Dedifferentiated amniotic fluid mesenchymal stem cell (primary cell): ENCODE results near the gene MAB21L1.

Experiments
- DNase-seq: peaks from one replicate; pipeline ENCODE4 v3.0.0-alpha.2; 2016; ENCODE audit errors: extremely low spot score

Gene MAB21L1

DNA sequence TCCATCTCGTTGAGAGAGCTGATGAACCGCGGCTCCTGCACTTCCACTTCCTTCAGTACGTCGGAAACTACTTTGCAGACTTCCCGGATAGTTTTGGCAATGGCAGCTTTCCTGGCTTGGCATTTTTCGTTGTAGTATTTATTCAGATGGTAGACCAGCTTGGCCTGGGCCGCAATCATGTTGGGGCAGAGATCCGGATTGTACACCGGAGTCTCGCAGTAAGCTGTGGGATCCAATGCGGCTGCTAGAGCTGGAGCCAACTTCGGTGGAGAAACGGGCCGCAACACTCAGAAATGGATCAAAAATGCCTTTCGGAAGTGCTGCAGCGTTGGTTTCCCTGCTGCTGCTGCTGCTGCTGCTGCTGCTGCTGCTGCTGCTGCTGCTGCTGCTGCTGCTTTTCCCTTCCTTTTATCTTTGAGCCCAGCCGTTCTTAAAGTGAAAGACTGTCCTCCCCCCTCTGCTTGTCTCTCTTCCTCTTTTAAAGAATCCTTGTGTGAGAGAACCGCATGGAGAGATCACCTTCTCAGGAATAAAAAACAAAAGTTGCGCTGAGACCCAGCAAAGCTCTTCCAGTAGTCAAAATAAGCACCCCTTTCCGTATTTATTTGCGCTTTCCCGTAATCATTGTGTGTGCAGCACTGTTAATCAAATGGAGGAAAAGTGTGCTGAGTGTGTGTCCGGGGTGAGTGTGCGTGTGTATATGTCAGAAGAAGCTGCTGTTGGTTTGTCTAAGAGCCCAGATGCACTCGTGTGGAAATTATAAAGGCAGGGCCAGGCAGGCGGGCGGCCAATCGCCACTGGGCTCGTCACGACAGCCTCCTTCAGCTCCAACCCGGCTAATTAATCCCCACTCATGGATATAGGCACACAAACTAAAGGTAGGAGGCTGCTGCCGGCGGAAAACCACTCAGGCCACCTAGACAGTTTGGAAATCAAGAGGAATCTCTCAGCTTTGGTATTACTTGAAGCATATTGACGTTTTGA lies at the start of gene MAB21L1:
Gene MAB21L1, minus strand, starts transcription at position 730 of the 984 bp plus-strand sequence. Its CDS starts 551 bp downstream, at position 179.
- DNase-seq = peak; percentile 91

DNA sequence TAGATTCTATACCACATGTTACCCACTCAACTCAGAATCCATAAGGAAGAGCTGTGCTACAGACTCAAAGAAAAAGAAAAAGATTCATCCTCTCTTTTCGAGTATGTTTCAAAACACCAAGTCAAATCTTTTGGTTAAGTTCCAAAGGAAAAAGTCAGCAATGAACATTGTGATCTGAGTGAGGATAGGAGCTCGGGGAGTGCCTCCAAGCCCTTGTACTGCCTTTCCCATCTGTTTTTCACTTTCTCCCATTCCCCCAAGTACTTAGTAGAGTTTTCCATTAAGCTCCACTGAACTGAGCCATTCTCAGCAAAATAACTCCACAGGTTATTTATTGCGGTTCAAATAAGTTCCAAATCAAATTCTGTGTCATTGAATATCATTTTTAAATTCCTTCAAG lies 47.7 kb upstream of the MAB21L1 start:
- no peak for DNase-seq

DNA sequence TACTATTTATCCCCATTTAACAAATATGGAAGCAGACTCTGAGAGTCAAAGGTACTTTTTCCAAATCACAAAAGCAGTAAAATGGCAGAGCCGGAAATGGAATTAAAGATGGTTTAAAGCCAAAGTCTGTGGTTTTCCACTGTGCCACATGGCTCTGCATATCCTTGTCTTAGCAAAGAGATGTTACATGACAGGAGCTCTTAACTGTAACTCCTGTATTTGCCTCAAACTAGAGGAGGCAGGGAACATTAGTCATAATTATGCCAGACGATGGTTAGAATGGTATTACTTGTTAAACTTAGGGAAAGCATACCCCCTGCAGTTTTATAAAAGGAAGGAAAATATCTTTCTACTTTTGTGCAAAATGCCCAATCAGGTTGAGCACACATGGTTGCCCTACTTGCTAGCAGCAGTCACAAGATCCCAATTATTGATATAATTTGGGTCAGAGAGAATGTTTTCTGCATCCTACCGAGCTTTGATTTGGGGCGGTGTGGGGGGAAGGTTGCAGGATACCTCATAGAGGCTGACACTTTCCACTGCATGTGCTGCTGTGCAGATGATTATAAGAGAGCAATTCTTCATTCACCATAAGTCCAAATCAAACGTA lies 42.0 kb upstream of the MAB21L1 start:
- no peak for DNase-seq

DNA sequence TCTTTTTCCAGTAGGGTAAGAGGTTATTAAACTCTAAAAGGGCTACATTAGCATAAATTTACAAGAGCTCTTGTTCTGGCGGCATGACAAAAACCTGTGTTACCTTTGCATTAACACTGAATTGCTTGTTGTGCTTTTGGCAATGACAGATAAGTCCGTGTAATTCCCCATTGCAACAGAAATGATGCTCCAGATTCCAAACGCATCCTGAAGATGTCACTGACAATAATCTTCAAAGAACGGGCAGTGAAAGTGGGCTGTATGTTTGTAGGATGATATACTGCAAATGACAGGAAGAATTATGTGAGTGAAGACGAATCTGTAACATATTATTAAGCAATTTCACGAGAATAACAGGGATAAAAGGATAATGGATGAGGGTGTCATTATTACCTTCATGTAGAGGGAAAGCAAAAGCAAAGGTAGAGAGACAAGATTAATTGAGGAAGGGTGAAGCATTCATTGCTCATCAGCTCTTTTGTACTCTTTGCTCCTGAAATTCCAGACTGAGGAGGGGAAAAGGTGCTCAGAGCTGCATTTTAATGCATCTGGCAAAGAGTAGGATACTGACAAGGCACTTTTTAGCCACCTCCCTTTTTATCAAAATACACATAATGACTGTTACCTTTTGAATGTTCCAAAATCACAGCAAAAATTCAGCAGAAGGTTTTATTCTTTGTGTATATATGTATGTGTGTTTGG lies 38.5 kb upstream of the MAB21L1 start:
- no peak for DNase-seq

DNA sequence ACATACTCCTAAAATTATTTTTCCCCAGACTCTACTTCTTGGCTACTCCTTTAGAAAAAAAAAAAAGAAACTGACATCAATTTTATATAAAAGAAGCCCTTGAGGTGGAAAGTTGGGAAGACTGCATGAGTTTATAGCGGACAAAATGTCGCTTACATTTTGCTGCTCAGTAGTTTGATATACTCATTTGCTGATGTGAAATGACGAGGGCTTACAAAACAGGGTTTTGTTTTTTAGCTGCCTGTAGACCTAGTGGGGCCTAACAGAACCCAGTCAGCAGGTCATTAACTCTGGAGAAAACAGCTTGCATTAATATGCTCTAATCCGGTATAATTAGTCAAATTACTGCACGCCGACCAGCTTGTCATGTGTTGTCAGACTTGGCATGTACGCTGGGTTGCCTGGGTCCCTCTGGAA lies 37.6 kb upstream of the MAB21L1 start:
- no peak for DNase-seq

DNA sequence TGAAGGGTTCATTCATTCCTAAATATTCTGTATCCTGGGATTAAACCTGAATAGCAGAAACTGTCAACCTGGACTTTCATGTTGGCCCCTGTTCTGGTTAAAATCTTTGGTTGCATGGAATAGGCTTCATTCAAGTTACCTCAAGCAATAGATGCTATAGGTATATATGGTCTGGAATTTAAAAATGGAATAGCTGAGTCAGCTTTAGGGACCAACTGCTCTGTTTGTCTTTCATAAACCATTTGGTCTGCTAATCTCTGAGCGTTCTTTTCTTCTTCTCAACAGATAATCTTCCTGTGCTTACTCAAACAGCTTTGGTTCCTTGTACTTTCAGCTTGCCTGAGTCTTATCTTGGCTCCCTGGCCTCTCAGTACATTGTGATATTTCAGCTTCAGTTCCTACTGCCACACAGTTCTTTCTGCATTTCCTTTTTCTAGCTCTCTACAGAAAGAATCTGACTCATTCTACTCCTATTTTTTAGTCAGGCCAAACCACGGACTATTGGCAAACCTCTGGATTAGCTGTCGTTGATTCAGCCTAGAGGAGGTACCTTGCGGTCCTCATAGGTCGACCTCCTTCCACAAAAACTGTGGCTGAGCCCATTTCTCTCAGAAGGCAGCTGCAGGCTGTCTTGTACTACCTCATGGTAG lies 35.9 kb upstream of the MAB21L1 start:
- peak; percentile 81 for DNase-seq

DNA sequence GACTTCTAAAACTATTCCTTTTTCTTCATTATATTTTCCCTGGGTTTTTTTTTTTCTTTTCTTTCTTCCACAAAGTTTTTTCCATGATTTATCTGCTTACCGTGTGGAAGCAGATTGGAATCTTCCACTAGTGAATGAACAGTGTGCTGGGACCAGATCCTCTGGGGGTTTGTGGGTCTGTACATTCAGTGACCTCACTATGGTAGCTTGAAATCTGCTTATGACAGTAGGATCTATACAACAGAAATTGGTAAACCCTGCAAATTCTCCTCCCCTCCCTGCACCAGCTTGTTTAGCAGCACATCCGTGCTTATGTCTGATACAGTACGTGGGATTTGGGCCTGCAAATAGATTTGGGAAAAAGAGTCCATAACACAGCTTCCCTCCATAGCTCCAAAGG lies 26.0 kb upstream of the MAB21L1 start:
- no peak for DNase-seq

DNA sequence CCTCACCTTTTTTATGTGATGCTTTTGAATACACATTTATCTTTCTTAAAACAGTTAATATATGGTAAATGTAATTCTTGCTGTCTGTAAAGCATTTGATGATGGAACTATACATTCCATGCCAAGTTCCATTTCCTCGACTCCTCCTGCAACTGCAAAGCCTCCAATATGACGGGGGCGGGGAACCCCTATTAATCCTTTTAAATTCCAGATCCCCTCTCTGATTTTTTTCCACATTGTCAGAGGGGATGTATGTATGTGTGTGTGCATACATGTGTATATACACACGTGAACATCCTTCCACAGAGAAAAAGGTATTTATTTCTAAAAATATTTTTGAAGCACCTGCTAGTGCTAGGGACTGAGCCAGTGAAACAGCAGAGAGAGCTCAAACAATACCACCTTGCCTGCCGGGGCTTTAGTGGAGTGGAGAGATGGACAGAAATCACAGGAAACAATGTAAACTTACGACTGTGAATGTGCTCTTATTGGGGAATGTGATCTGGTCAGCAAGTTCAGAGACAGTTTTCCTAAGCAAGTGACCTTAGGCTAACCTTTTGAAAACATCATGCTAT lies 25.3 kb upstream of the MAB21L1 start:
- no peak for DNase-seq

DNA sequence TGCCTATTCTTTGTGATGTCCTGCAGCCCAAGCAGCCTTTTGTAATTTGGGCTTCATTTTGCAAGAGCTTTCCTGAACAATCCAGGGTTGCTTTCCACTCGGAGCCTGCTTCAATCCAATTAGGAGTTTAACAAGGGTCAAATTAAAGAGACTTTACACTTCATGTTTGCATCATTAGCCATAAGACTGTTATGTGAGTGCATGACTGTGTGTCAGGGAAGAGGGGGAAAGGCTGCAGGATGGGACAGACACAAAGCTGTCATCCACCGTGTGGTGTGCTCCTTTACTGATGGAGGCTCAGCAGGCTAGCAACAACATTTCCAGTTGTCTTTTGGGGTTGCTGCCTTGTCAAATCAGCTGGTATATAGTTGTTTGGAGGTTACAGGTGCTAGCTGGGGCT lies 23.7 kb upstream of the MAB21L1 start:
- DNase-seq = no peak

DNA sequence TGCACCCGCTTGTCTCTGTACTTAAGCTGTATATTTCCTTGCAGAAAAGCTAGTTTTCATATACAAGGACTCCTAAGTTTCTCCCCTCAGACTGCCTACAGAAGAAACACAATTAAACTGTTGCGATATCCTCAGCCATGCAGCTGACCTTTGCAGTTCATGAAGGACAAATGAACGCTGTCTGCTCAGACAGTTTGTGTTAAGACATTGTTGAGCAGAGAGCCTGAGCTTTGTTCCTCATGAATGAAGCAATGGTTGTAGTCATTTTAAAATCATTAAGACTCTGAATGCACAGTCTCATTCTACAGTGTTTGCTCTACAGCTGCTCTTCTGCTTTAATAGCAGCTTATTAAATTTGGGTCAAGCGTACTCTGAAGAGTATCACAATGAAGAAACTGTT lies 23.2 kb upstream of the MAB21L1 start:
- no peak for DNase-seq

DNA sequence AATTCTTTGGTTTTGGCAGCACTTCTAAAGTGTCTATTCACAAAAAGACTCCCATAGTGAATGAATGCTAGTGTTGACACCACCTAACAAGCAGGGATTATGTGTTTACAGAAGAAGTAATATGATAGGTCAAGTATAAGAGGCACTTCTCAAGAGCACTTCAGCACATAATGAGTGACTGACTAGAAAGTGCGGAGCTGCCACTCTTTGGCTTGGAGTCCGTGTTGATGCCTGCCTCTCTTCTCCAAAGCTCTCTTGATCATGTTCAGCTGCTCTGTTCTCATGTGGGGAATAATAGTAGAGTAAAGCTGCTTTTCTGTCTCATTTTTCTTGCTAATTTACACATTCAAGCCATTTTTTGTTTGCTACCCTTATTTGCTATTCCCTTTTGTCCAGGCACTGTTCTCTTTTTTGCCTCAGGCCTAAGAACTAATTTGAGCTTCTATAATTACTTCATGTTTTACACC lies 22.7 kb upstream of the MAB21L1 start:
- DNase-seq = no peak

DNA sequence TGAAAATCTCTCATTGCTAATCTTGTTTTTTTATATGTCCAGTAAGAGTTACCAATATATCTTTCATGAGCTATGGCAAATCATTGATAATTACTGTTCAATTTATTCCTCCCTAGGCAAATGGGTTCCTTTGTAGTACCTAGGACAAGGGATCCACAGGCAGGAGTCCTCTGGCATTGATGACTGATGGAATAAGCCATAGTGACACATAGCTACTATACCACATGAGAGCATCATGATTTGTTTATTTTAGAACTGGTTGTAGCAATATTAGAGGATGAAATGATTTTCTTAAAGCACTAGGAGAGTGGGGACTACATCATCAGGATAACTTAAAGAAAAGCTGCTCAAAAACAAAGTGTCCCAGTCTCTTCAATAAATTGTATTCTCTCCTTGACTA lies 21.7 kb upstream of the MAB21L1 start:
- no peak for DNase-seq

DNA sequence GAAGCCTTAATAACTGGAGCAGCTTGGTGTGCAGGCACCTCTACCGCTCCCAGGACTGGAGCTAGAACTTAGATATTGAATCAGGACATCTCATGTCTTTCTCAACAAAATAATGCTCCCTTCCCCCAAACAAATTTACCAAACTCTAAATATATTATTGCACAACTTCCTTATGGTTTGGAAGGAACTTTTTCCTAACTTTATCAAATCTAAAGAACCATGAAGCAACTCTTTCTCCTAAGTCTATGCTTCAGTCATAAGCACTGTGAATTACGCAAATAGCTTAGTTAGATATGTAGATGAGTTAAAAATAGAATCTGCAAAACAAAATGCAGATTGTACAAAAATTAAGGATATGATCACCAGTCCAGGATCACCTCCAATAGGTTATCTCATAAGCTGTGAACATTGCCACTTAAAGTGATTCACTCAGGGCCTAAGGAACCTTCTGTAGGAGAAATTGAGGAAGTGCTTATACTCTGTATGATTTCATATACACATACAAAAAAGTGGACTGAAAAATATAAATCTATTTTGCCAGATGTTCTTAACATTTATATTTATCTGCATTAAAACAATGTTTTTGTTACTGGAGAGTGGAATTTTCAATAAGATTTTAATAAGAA lies 20.4 kb upstream of the MAB21L1 start:
- DNase-seq = no peak

DNA sequence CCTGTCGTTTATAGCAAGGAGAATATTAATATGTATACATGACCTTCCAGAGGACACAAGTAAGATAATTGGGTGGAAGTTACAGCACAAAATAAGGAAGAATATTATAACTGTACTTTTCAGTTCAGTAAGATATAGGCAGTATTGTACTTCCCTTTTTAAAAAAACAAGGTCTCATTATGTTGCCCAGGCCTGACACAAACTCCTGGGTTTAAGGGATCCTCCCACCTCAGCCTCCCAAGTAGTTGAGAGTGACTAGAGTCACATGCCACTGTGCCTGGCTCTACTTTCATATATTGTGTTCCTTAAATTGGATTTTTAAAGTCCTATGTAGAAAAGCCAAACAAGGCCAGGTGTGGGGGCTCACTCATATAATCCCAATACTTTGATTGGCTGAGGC lies 19.5 kb upstream of the MAB21L1 start:
- no peak for DNase-seq

DNA sequence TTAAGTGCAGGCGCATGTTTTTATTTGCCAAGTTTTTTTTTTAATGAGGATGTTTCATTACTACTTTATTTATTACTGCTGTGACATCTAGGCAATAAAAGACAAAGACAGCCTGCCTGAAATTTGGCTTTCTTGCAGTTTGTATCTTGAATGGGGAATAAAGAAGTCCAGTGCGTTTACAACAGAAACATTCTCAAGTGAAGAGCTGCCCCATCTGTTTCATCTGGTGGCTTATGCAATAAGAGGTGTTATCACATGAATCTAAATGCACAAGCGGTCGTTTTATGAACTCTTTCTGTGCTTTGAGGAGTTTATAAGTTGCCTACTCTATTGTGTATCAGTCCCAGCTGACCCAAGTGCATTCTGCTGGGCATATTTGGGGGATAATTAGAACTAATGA lies 12.6 kb upstream of the MAB21L1 start:
- no peak for DNase-seq

DNA sequence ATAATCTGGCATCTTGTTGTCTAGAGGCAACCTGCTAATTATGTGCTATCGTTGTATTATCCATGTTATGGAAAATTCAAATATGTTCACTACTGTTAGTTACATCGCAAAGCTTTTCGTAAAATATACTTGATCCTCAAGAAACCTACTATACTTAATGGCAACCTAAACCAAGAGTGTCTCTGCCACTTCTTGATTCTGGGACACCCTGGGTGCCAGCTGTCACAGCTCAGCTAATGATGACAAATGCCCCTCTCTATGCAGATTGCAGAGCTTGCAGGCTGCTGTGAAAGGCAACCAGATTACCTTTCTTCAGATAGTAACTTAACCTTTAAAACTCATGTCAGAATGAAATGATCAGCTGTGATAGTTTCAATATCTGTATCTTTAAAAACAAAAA lies 8.9 kb upstream of the MAB21L1 start:
- no peak for DNase-seq

DNA sequence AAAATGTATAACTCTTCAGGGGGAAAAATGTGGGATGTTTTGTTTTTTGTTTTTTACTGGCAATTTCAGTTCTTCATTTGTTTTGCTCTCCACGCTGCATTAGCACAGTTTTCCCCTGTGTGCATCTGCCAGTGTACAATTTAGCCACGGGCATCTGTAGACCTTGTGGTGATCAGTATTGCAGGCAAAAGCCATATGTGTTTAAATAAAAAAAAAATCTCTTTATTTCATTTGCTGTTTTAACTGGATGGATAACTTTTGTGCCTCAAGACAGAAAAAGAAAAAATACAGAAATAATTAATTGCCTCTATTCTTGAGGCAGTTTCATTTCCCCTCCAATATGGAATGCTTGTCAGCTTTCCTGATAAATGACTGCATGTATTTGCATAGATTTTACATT lies 7.9 kb upstream of the MAB21L1 start:
- DNase-seq = no peak

DNA sequence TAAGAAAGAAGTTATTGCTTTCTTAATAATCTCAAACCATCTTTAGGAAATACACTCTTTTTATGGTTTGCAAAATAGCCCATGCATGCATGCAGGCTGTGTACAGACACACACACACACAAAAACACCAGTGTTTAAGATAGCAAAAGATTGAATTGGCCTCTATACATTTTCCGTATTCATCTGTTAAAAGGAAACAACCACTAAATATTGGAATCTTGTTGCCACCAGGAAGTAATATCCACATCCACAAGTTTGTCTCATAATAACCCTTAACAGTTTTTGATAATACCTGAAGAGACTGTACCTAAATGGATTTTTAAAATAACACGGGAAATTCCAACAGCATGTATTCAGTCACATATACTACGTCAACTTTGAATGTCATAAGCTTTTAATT lies 7.3 kb upstream of the MAB21L1 start:
- no peak for DNase-seq

DNA sequence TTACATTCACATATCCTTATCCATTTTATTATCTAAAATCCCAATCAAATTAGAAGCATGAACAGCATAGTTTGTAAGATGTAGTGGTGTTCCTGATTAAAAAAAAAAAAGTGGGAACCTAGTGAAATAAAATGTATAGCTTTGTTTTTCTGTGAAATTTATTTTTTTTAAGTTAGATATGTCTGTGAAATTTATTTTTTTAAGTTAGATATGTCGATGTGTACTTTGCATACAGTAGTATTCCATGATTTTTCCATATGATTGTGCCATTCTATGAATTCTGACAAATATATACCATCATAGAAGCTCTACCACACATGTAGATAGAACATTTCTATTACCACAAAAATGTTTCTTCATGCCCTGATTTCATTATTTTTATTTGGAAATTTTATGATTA lies 6.0 kb upstream of the MAB21L1 start:
- DNase-seq = no peak

DNA sequence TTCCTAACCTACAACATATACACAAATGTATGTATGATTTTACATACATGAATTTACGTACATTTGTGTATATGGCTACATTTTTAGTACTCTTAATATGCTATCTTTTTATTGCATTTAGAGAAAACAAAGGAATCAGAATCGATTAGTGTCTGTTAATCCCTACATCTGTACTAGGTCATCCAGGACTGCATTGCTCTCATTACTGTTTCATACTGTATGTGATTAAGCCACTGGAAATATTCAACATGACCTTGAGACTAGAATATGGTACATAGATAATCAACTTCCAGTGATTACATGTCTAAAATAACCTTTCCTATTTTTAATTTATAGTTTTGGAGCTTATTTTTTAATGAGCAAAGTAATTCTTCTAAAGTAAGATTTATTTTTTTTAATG lies 5.3 kb upstream of the MAB21L1 start:
- no peak for DNase-seq

DNA sequence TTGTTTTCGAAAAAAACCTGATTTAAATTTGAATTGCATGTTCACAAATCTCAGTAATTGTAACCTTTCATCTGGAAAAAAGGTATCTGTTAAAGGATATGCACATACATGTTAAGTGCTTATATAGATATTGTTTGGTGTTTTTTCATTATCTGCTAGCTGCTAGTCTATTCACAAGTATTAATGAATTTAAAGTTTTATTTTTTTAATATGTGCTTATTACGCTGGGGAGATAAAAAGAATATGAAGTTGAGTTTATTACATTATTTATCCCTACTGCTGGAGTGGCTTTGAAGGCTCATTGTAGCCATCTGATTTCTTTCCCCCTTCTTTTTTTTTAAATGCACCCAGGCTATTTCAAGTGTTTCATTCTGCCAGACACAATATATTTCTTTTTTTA lies 3.9 kb upstream of the MAB21L1 start:
- no peak for DNase-seq
